ENCODE results near the gene RELN. TPM values are rescaled to one million over a fixed set of nuclear protein-coding genes. Genes with fewer than 3 reads are reported as not detected.
A peak's percentile ranks its signal among the peaks of the same experiment; 100 is the strongest.

RELN gene
- total and polyA plus RNA-seq, 2 of the 13 experiments (the other 11 are each of a cell fraction or from before 2014, with no cell fraction given), result 315 to 332 TPM

GRCh38 chr7:103660455-103661371 is 328.7 kb downstream of the RELN start (continued):
- TF ChIP-seq, protein P1, sequence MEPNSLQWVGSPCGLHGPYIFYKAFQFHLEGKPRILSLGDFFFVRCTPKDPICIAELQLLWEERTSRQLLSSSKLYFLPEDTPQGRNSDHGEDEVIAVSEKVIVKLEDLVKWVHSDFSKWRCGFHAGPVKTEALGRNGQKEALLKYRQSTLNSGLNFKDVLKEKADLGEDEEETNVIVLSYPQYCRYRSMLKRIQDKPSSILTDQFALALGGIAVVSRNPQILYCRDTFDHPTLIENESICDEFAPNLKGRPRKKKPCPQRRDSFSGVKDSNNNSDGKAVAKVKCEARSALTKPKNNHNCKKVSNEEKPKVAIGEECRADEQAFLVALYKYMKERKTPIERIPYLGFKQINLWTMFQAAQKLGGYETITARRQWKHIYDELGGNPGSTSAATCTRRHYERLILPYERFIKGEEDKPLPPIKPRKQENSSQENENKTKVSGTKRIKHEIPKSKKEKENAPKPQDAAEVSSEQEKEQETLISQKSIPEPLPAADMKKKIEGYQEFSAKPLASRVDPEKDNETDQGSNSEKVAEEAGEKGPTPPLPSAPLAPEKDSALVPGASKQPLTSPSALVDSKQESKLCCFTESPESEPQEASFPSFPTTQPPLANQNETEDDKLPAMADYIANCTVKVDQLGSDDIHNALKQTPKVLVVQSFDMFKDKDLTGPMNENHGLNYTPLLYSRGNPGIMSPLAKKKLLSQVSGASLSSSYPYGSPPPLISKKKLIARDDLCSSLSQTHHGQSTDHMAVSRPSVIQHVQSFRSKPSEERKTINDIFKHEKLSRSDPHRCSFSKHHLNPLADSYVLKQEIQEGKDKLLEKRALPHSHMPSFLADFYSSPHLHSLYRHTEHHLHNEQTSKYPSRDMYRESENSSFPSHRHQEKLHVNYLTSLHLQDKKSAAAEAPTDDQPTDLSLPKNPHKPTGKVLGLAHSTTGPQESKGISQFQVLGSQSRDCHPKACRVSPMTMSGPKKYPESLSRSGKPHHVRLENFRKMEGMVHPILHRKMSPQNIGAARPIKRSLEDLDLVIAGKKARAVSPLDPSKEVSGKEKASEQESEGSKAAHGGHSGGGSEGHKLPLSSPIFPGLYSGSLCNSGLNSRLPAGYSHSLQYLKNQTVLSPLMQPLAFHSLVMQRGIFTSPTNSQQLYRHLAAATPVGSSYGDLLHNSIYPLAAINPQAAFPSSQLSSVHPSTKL (CRISPR knock-in tag; IDR thresholded peaks at IDR 0.05), result peak; percentile 99
- TF ChIP-seq THAP11 (CRISPR knock-in tag; IDR thresholded peaks at IDR 0.05), result peak; percentile 80
- TF ChIP-seq, protein P2, sequence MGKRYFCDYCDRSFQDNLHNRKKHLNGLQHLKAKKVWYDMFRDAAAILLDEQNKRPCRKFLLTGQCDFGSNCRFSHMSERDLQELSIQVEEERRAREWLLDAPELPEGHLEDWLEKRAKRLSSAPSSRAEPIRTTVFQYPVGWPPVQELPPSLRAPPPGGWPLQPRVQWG (CRISPR knock-in tag; IDR thresholded peaks at IDR 0.05; ENCODE audit: borderline replicate concordance, low read depth), result no peak
- TF ChIP-seq NCOA5 (CRISPR knock-in tag; IDR thresholded peaks at IDR 0.05), result no peak
- TF ChIP-seq, protein P3, sequence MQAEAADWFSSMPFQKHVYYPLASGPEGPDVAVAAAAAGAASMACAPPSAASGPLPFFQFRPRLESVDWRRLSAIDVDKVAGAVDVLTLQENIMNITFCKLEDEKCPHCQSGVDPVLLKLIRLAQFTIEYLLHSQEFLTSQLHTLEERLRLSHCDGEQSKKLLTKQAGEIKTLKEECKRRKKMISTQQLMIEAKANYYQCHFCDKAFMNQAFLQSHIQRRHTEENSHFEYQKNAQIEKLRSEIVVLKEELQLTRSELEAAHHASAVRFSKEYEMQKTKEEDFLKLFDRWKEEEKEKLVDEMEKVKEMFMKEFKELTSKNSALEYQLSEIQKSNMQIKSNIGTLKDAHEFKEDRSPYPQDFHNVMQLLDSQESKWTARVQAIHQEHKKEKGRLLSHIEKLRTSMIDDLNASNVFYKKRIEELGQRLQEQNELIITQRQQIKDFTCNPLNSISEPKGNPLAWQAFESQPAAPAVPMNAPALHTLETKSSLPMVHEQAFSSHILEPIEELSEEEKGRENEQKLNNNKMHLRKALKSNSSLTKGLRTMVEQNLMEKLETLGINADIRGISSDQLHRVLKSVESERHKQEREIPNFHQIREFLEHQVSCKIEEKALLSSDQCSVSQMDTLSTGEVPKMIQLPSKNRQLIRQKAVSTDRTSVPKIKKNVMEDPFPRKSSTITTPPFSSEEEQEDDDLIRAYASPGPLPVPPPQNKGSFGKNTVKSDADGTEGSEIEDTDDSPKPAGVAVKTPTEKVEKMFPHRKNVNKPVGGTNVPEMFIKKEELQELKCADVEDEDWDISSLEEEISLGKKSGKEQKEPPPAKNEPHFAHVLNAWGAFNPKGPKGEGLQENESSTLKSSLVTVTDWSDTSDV (CRISPR knock-in tag; IDR thresholded peaks at IDR 0.05), result no peak
- TF ChIP-seq ZNF879 (CRISPR knock-in tag; IDR thresholded peaks at IDR 0.05), result no peak
- no peak for TF ChIP-seq CC2D1A (CRISPR knock-in tag; IDR thresholded peaks at IDR 0.05)
- TF ChIP-seq MED8 (CRISPR knock-in tag; IDR thresholded peaks at IDR 0.05; ENCODE audit: insufficient replicate concordance), result peak; percentile 81
- TF ChIP-seq NFIC (IDR thresholded peaks at IDR 0.05; ENCODE audit: low read length), result peak; percentile 100
- peak; percentile 35 for TF ChIP-seq PATZ1 (CRISPR knock-in tag; IDR thresholded peaks at IDR 0.05)
- no peak for TF ChIP-seq REXO4 (CRISPR knock-in tag; IDR thresholded peaks at IDR 0.05; ENCODE audit: borderline replicate concordance)
- TF ChIP-seq ETV6 (CRISPR knock-in tag; conservative IDR thresholded peaks at IDR 0.05), result peak; percentile 97
- TF ChIP-seq, protein P4, sequence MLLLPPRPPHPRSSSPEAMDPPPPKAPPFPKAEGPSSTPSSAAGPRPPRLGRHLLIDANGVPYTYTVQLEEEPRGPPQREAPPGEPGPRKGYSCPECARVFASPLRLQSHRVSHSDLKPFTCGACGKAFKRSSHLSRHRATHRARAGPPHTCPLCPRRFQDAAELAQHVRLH (CRISPR knock-in tag; IDR thresholded peaks at IDR 0.05; ENCODE audit: borderline replicate concordance, low read depth), result peak; percentile 59; the same call in 1 of the 2 replicates
- no peak for TF ChIP-seq ZSCAN31 (CRISPR knock-in tag; IDR thresholded peaks at IDR 0.05; ENCODE audit: low read depth)
